CD4-positive, alpha-beta memory T cell (primary cell): ENCODE data around the gene ITGAD. TPM values are rescaled to one million over a fixed set of nuclear protein-coding genes. Genes with fewer than 3 reads are reported as not detected.
"Not testable (repeated sequence)": the region's sequence is repeated elsewhere in the genome, so short reads cannot be mapped to it uniquely, and the experiment has no call there.

Experiments
- CTCF ChIA-PET: fragments of 350-600 bp; sonication (Branson Sonifier 250); formaldehyde crosslinking; loops from one replicate; lab custom pipeline; 2021; ENCODE audit warnings: inconsistent platforms; ENCODE audit not compliant: partially characterized antibody; lab: Charles Lee
- POLR2A ChIA-PET: fragments of 350-600 bp; sonication (Branson Sonifier 250); formaldehyde crosslinking; loops from one replicate; lab custom pipeline; 2021; ENCODE audit not compliant: partially characterized antibody; lab: Charles Lee
- DNase-seq, 5 donors: peaks; one replicate each; pipeline versions ENCODE4 v3.0.0 to v3.0.0-alpha.2; 2020 to 2022; ENCODE audit warnings: mixed read lengths in 1 of 5
- H3K27ac ChIP-seq: one replicate; pipeline ENCODE4 v1.7.0; 2013; ENCODE audit warnings: low read depth, low read length
- H3K27me3 ChIP-seq: 2 replicates; pipeline ENCODE4 v1.7.0; 2013; ENCODE audit warnings: mild to moderate bottlenecking, low read length, moderate library complexity; ENCODE audit not compliant: insufficient read depth
- H3K36me3 ChIP-seq: 2 replicates; pipeline ENCODE4 v1.7.0; 2013; ENCODE audit warnings: mild to moderate bottlenecking, low read length, moderate library complexity; ENCODE audit not compliant: insufficient read depth
- H3K4me1 ChIP-seq: 2 replicates; pipeline ENCODE4 v1.7.0; 2013; ENCODE audit warnings: mild to moderate bottlenecking, low read length, moderate library complexity; ENCODE audit not compliant: insufficient read depth
- H3K4me3 ChIP-seq, 2 donors: one replicate each; pipeline ENCODE4 v1.7.0; 2013; ENCODE audit warnings: low read length in 2 of 2, mild to moderate bottlenecking in 1 of 2
- H3K9me3 ChIP-seq, 2 donors: one replicate each; pipeline ENCODE4 v1.7.0; 2013; ENCODE audit warnings: low read length in 2 of 2, control low read depth in 1 of 2; ENCODE audit not compliant: control insufficient read depth in 1 of 2
- H3K27ac Mint-ChIP-seq, 7 donors: one replicate each; pipeline ENCODE4 v1.8.0; 2020 to 2021; ENCODE audit warnings: mixed read lengths in 7 of 7, mild to moderate bottlenecking in 6 of 7, inconsistent platforms in 3 of 7, moderate library complexity in 3 of 7
- H3K27me3 Mint-ChIP-seq, 2 donors: one replicate each; pipeline ENCODE4 v1.8.0; 2020 to 2021; ENCODE audit warnings: mixed read lengths in 2 of 2
- H3K36me3 Mint-ChIP-seq, 2 donors: one replicate each; pipeline ENCODE4 v1.8.0; 2020 to 2021; ENCODE audit warnings: mixed read lengths in 2 of 2, inconsistent platforms in 1 of 2, mild to moderate bottlenecking in 1 of 2
- H3K4me1 Mint-ChIP-seq, 4 donors: one replicate each; pipeline ENCODE4 v1.8.0; 2020 to 2021; ENCODE audit warnings: mixed read lengths in 4 of 4, mild to moderate bottlenecking in 1 of 4
- H3K4me3 Mint-ChIP-seq, 8 donors: one replicate each; pipeline ENCODE4 v1.8.0; 2020 to 2021; ENCODE audit warnings: mixed read lengths in 8 of 8, mild to moderate bottlenecking in 7 of 8, moderate library complexity in 6 of 8, inconsistent platforms in 3 of 8
- H3K9me3 Mint-ChIP-seq, 8 donors: one replicate each; pipeline ENCODE4 v1.8.0; 2020 to 2021; ENCODE audit warnings: mixed read lengths in 8 of 8, mild to moderate bottlenecking in 5 of 8, inconsistent platforms in 3 of 8, moderate library complexity in 1 of 8
- intact Hi-C: fragments of 100-400 bp; cut with micrococcal nuclease; formaldehyde crosslinking; loops from one replicate; pipeline ENCODE4 v1.15.1; 2023
- polyA plus RNA-seq, 2 donors: library from polyadenylated mRNA; unstranded; fragments of 300-500 nt; fragmentation: Illumina TruSeq; gene quantifications; one replicate each; pipeline ENCODE4 v1.2.3, GENCODE V29; 2021
- total RNA-seq, 2 experiments: library from RNA; stranded (reverse); gene quantifications; one replicate each; pipeline ENCODE4 v1.2.3, GENCODE V29; 2021

ITGAD gene
- total and polyA plus RNA-seq, 4 experiments from 2014 or later: 0.07 TPM; not detected in 3

GRCh38 chr16:31414706-31415105 lies 21.6 kb downstream of the ITGAD start:
- no peaks in the 10 kb centered on the region for H3K4me1 ChIP-seq
- H3K27ac ChIP-seq: no peak overlapping the region
- CTCF ChIA-PET: no interaction called here
- no peak overlapping the region for H3K27ac Mint-ChIP-seq
- H3K9me3 Mint-ChIP-seq: peaks cover 0 to 2% (median 0%) of the 10 kb centered on the region in 8 donors
- peaks cover 4 to 11% (median 8%) of the 10 kb centered on the region in 4 donors for H3K4me1 Mint-ChIP-seq
- no peaks in the 10 kb centered on the region for H3K27me3 ChIP-seq
- no peak for DNase-seq
- no peaks in the 10 kb centered on the region for H3K36me3 Mint-ChIP-seq
- POLR2A ChIA-PET: no interaction called here
- H3K27me3 Mint-ChIP-seq: peaks cover 4 to 11% of the 10 kb centered on the region in 2 donors
- H3K36me3 ChIP-seq: no peaks in the 10 kb centered on the region
- no peak overlapping the region for H3K4me3 ChIP-seq
- intact Hi-C loops: no loop called here
- no peak overlapping the region for H3K4me3 Mint-ChIP-seq
- no peaks in the 10 kb centered on the region for H3K9me3 ChIP-seq

DNA sequence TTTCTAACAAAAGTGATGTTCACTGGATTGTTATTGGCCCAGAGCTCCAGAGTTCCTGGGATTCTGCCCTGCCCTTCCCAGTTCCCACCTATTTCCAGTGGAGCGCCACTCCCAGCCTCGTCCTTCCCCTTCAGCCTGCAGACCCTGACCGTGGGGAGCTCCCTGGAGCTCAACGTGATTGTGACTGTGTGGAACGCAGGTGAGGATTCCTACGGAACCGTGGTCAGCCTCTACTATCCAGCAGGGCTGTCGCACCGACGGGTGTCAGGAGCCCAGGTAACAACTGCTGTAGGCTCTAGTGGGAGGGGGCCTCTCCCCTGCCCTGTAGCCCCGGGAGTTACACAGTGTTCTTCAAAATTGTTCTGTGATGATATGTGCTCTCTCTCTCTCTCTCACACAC lies 23.2 kb downstream of the ITGAD start:
- H3K27me3 ChIP-seq: no peaks in the 10 kb centered on the region
- no peak overlapping the region for H3K4me3 Mint-ChIP-seq
- ChIA-PET CTCF (no interaction called here), POLR2A (no interaction called here)
- H3K27me3 Mint-ChIP-seq: peaks cover 3 to 7% of the 10 kb centered on the region in 2 donors
- H3K9me3 Mint-ChIP-seq: peaks cover 0 to 2% (median 0%) of the 10 kb centered on the region in 8 donors
- intact Hi-C loops: no loop called here
- H3K27ac ChIP-seq: no peak overlapping the region
- peak overlapping the region in 1 of 7 donors; percentile 51 for H3K27ac Mint-ChIP-seq
- no peaks in the 10 kb centered on the region for H3K4me1 ChIP-seq
- H3K36me3 ChIP-seq: no peaks in the 10 kb centered on the region
- H3K36me3 Mint-ChIP-seq: no peaks in the 10 kb centered on the region
- no peaks in the 10 kb centered on the region for H3K9me3 ChIP-seq
- DNase-seq: no peak
- H3K4me3 ChIP-seq: no peak overlapping the region
- H3K4me1 Mint-ChIP-seq: peaks cover 4 to 15% (median 12%) of the 10 kb centered on the region in 4 donors

DNA sequence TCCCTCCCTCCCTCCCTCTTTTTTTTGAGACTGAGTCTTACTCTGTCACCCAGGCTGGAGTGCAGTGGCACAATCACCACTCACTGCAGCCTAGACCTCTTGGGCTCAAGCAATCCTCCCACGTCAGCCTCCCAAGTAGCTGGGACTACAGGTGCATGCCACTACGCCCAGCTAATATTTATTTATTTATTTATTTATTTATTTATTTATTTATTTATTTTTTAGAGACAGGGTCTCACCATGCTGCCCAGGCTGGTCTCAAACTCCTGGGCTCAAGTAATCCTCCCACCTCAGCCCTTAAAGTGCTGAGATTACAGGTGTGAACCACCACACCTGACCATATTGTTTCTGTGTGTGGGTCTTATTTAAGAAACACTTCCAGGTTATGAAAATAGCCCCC lies 23.9 kb downstream of the ITGAD start:
- not testable (repeated sequence) for H3K4me3 Mint-ChIP-seq

GRCh38 chr16:31417916-31418315 lies 24.8 kb downstream of the ITGAD start:
- H3K4me3 ChIP-seq: no peak overlapping the region
- Mint-ChIP-seq H3K27ac (no peak overlapping the region), H3K4me1 (peaks cover 4 to 20% (median 15%) of the 10 kb centered on the region in 4 donors), H3K4me3 (no peak overlapping the region), H3K27me3 (peaks cover 3 to 6% of the 10 kb centered on the region in 2 donors), H3K36me3 (no peaks in the 10 kb centered on the region), H3K9me3 (peaks cover 0 to 2% (median 0%) of the 10 kb centered on the region in 8 donors)
- DNase-seq: no peak
- no peaks in the 10 kb centered on the region for H3K4me1 ChIP-seq
- intact Hi-C loops: no loop called here
- no peaks in the 10 kb centered on the region for H3K27me3 ChIP-seq
- no peaks in the 10 kb centered on the region for H3K36me3 ChIP-seq
- no peaks in the 10 kb centered on the region for H3K9me3 ChIP-seq
- ChIA-PET CTCF (no interaction called here), POLR2A (no interaction called here)
- no peak overlapping the region for H3K27ac ChIP-seq

More for the DNA sequence above, 23.9 kb downstream of the ITGAD start:
- H3K27ac Mint-ChIP-seq, CTCF ChIA-PET, H3K27me3 ChIP-seq, H3K9me3 Mint-ChIP-seq, H3K9me3 ChIP-seq, H3K36me3 Mint-ChIP-seq, H3K4me1 ChIP-seq, H3K36me3 ChIP-seq, intact Hi-C loops, H3K4me3 ChIP-seq, DNase-seq, H3K27me3 Mint-ChIP-seq, H3K27ac ChIP-seq, POLR2A ChIA-PET: not testable (repeated sequence)
- peaks cover 4 to 20% (median 15%) of the 10 kb centered on the region in 4 donors for H3K4me1 Mint-ChIP-seq

GRCh38 chr16:31420037-31420436 lies 26.9 kb downstream of the ITGAD start:
- CTCF ChIA-PET: interaction anchor here (1.6 kb wide), 1 partner anchor 23 kb away, joined by 4 read pairs; the partner anchor contains the start of gene ZNF843
- H3K4me3 Mint-ChIP-seq: no peak overlapping the region

DNA sequence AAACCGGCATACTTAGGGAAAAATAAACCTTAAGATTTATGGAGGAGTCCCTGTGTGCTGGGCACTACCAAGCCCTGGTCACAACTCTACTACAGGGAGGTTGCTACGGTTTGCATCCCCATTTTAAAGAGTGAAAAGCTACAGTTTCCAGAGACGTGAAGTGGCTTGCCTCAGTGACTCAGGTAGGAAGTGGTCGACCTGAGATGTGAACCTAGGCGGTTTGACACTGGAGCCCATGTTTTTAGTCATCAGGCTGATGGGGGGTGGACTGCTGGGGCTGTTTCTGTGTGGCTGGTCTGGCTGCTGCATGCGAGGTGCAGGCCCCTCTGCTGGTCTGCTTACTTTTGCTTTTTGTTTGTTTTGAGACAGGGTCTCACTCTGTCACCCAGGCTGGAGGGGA lies 28.5 kb downstream of the ITGAD start:
- Mint-ChIP-seq H3K9me3 (no peaks in the 10 kb centered on the region), H3K4me1 (peaks cover 0 to 20% (median 13%) of the 10 kb centered on the region in 4 donors), H3K27me3 (no peaks in the 10 kb centered on the region), H3K36me3 (no peaks in the 10 kb centered on the region), H3K27ac (peak overlapping the region in 2 of 7 donors; percentile 36 to 79), H3K4me3 (peak overlapping the region in 2 of 8 donors; percentile 20 to 61)
- ChIA-PET POLR2A (no interaction called here), CTCF (no interaction called here)
- H3K27ac ChIP-seq: no peak overlapping the region
- H3K27me3 ChIP-seq: no peaks in the 10 kb centered on the region
- intact Hi-C loops: no loop called here
- no peaks in the 10 kb centered on the region for H3K4me1 ChIP-seq
- no peaks in the 10 kb centered on the region for H3K9me3 ChIP-seq
- peak in 2 of 5 donors; percentile 17 to 60 for DNase-seq
- no peaks in the 10 kb centered on the region for H3K36me3 ChIP-seq
- no peak overlapping the region for H3K4me3 ChIP-seq

More at GRCh38 chr16:31420037-31420436, 26.9 kb downstream of the ITGAD start:
- H3K9me3 Mint-ChIP-seq: peaks cover 0 to 2% (median 0%) of the 10 kb centered on the region in 8 donors
- no peaks in the 10 kb centered on the region for H3K9me3 ChIP-seq
- POLR2A ChIA-PET: interaction anchor here (0.6 kb wide), 1 partner anchor 84 kb away, joined by 3 read pairs; no protein-coding TSS in a partner anchor
- no peak overlapping the region for H3K27ac Mint-ChIP-seq
- H3K27ac ChIP-seq: no peak overlapping the region
- peaks cover 3 to 6% of the 10 kb centered on the region in 2 donors for H3K27me3 Mint-ChIP-seq
- H3K4me1 ChIP-seq: no peaks in the 10 kb centered on the region
- DNase-seq: no peak
- H3K4me3 ChIP-seq: no peak overlapping the region
- intact Hi-C loops: no loop called here
- peaks cover 2 to 27% (median 16%) of the 10 kb centered on the region in 4 donors for H3K4me1 Mint-ChIP-seq
- no peaks in the 10 kb centered on the region for H3K36me3 Mint-ChIP-seq
- H3K36me3 ChIP-seq: no peaks in the 10 kb centered on the region
- H3K27me3 ChIP-seq: no peaks in the 10 kb centered on the region

GRCh38 chr16:31423241-31423640 lies 30.1 kb downstream of the ITGAD start:
- intact Hi-C loops: no loop called here
- DNase-seq: no peak
- H3K4me3 ChIP-seq: no peak overlapping the region
- Mint-ChIP-seq H3K27ac (no peak overlapping the region), H3K36me3 (no peaks in the 10 kb centered on the region), H3K9me3 (no peaks in the 10 kb centered on the region), H3K4me3 (no peak overlapping the region), H3K4me1 (peaks cover under 1 to 20% (median 12%) of the 10 kb centered on the region in 4 donors), H3K27me3 (no peaks in the 10 kb centered on the region)
- H3K4me1 ChIP-seq: peaks cover 4% of the 10 kb centered on the region
- POLR2A ChIA-PET: no interaction called here
- no peaks in the 10 kb centered on the region for H3K36me3 ChIP-seq
- no peaks in the 10 kb centered on the region for H3K27me3 ChIP-seq
- H3K27ac ChIP-seq: no peak overlapping the region
- CTCF ChIA-PET: no interaction called here
- no peaks in the 10 kb centered on the region for H3K9me3 ChIP-seq
